Naive thymus-derived CD8-positive, alpha-beta T cell (primary cell): ENCODE measurements around the gene AGBL3. TPM values are rescaled to one million over a fixed set of nuclear protein-coding genes. Genes with fewer than 3 reads are reported as not detected.

Experiments used
- ATAC-seq, 2 donors: fragments of 150-1000 bp; cut with Tn5 transposase in 1 of 2; sonication (Bioruptor Pico), chemical (Tn5 transposase) in 1 of 2; 1 replicate in 1 of 2; 2 replicates in 1 of 2; pipeline ENCODE4 v1.10.0; 2021; ENCODE audit warnings: mild to moderate bottlenecking in 2 of 2, moderate library complexity in 2 of 2
- POLR2A ChIA-PET: fragments of 350-600 bp; sonication (Branson Sonifier 250); formaldehyde crosslinking; loops from one replicate; lab custom pipeline; 2021; ENCODE audit warnings: antibody characterized with exemption; lab: Charles Lee
- DNase-seq, 10 donors: peaks; one replicate each; pipeline versions ENCODE4 v3.0.0 to v3.0.0-alpha.2; 2020 to 2022
- H3K27ac Mint-ChIP-seq, 10 donors: one replicate each; pipeline ENCODE4 v1.8.0; 2020 to 2022; ENCODE audit warnings: mild to moderate bottlenecking in 10 of 10, mixed read lengths in 10 of 10, moderate library complexity in 4 of 10, inconsistent platforms in 1 of 10
- H3K27me3 Mint-ChIP-seq, 5 donors: one replicate each; pipeline ENCODE4 v1.8.0; 2021 to 2022; ENCODE audit warnings: mixed read lengths in 5 of 5
- H3K36me3 Mint-ChIP-seq, 3 donors: one replicate each; pipeline ENCODE4 v1.8.0; 2020 to 2022; ENCODE audit warnings: mixed read lengths in 3 of 3, mild to moderate bottlenecking in 2 of 3, inconsistent platforms in 1 of 3
- H3K4me1 Mint-ChIP-seq, 4 donors: one replicate each; pipeline ENCODE4 v1.8.0; 2021 to 2022; ENCODE audit warnings: mixed read lengths in 4 of 4
- H3K4me3 Mint-ChIP-seq, 10 donors: one replicate each; pipeline ENCODE4 v1.8.0; 2020 to 2022; ENCODE audit warnings: mild to moderate bottlenecking in 10 of 10, mixed read lengths in 10 of 10, moderate library complexity in 6 of 10, inconsistent platforms in 1 of 10
- H3K9me3 Mint-ChIP-seq, 9 donors: one replicate each; pipeline ENCODE4 v1.8.0; 2020 to 2022; ENCODE audit warnings: mixed read lengths in 9 of 9, mild to moderate bottlenecking in 3 of 9, inconsistent platforms in 1 of 9, moderate library complexity in 1 of 9
- polyA plus RNA-seq, 3 donors: library from polyadenylated mRNA; unstranded; fragments of 300-500 nt; fragmentation: Illumina TruSeq; gene quantifications; one replicate each; pipeline ENCODE4 v1.2.3, GENCODE V29; 2021
- total RNA-seq, 8 experiments: library from RNA in 2 of 8; stranded (reverse) in 2 of 8; gene quantifications; one replicate each; pipeline ENCODE4 v1.2.3 and lab custom pipeline; 2021 to 2026

Gene AGBL3
- total and polyA plus RNA-seq, 5 experiments from 2014 or later, result 1.8 to 12.7 (median 4.0) TPM

GRCh38 chr7:135088566-135088965, 102.3 kb downstream of the AGBL3 start:
- Mint-ChIP-seq H3K9me3 (peaks cover 13 to 54% (median 28%) of the 10 kb centered on the region in 9 donors), H3K27ac (no peak overlapping the region), H3K4me3 (no peak overlapping the region), H3K4me1 (no peaks in the 10 kb centered on the region), H3K27me3 (no peaks in the 10 kb centered on the region), H3K36me3 (peaks cover 12 to 45% (median 43%) of the 10 kb centered on the region in 3 donors)
- DNase-seq (no peak), ATAC-seq (no peak)
- POLR2A ChIA-PET, result no interaction called here

- no peaks in the 10 kb centered on the region for H3K27me3 Mint-ChIP-seq
- H3K4me3 Mint-ChIP-seq, result no peak overlapping the region
- DNase-seq (no peak), ATAC-seq (no peak)
- peaks cover 7 to 33% (median 24%) of the 10 kb centered on the region in 9 donors for H3K9me3 Mint-ChIP-seq
- H3K36me3 Mint-ChIP-seq, result peaks cover 16 to 43% (median 22%) of the 10 kb centered on the region in 3 donors
- H3K27ac Mint-ChIP-seq, result peak overlapping the region in 1 of 10 donors; percentile 17
- POLR2A ChIA-PET, result no interaction called here
- peaks cover 0 to 10% (median 2%) of the 10 kb centered on the region in 4 donors for H3K4me1 Mint-ChIP-seq
Measured at GRCh38 chr7:135091717-135092116, 105.4 kb downstream of the AGBL3 start.

GRCh38 chr7:135094472-135095237, 108.3 kb downstream of the AGBL3 start:
- peaks cover 0 to 18% (median 10%) of the 10 kb centered on the region in 3 donors for H3K36me3 Mint-ChIP-seq
- H3K4me1 Mint-ChIP-seq, result peaks cover 0 to 10% (median 2%) of the 10 kb centered on the region in 4 donors
- no peak overlapping the region for H3K4me3 Mint-ChIP-seq
- H3K9me3 Mint-ChIP-seq, result peaks cover 0 to 11% (median 0%) of the 10 kb centered on the region in 9 donors
- POLR2A ChIA-PET, result interaction anchor here (0.5 to 1.0 kb wide), 2 partner anchors 104 to 109 kb away, joined by 3 to 4 read pairs; partner anchors contain the start of gene AGBL3
- no peaks in the 10 kb centered on the region for H3K27me3 Mint-ChIP-seq
- no peak for ATAC-seq
- DNase-seq, result no peak
- H3K27ac Mint-ChIP-seq, result no peak overlapping the region

- Mint-ChIP-seq H3K27ac (no peak overlapping the region), H3K4me1 (peaks cover 0 to 10% (median 2%) of the 10 kb centered on the region in 4 donors), H3K9me3 (peaks cover 0 to 11% (median 0%) of the 10 kb centered on the region in 9 donors), H3K4me3 (no peak overlapping the region), H3K27me3 (no peaks in the 10 kb centered on the region), H3K36me3 (peaks cover 0 to 17% (median 9%) of the 10 kb centered on the region in 3 donors)
- ATAC-seq (no peak), DNase-seq (no peak)
- POLR2A ChIA-PET, result no interaction called here
Measured at GRCh38 chr7:135095450-135095849, 109.1 kb downstream of the AGBL3 start.

- ATAC-seq (no peak), DNase-seq (no peak)
- H3K27ac Mint-ChIP-seq, result no peak overlapping the region
- no peaks in the 10 kb centered on the region for H3K27me3 Mint-ChIP-seq
- POLR2A ChIA-PET, result no interaction called here
- no peak overlapping the region for H3K4me3 Mint-ChIP-seq
- peaks cover 4 to 12% (median 4%) of the 10 kb centered on the region in 3 donors for H3K36me3 Mint-ChIP-seq
- H3K9me3 Mint-ChIP-seq, result peaks cover 0 to 11% (median 1%) of the 10 kb centered on the region in 9 donors
- H3K4me1 Mint-ChIP-seq, result peaks cover 0 to 10% (median 2%) of the 10 kb centered on the region in 4 donors
Measured at GRCh38 chr7:135098391-135098790, 112.1 kb downstream of the AGBL3 start.

- Mint-ChIP-seq H3K27ac (peak overlapping the region in 1 of 10 donors; percentile 2), H3K36me3 (peaks cover 0 to 5% (median 4%) of the 10 kb centered on the region in 3 donors), H3K4me3 (no peak overlapping the region), H3K27me3 (no peaks in the 10 kb centered on the region), H3K4me1 (peaks cover 0 to 1% (median 0%) of the 10 kb centered on the region in 4 donors), H3K9me3 (peaks cover 0 to 11% (median 1%) of the 10 kb centered on the region in 9 donors)
- ATAC-seq (no peak), DNase-seq (no peak)
- POLR2A ChIA-PET, result no interaction called here
Measured at GRCh38 chr7:135100856-135101255, 114.5 kb downstream of the AGBL3 start.

- ATAC-seq (no peak), DNase-seq (no peak)
- peaks cover 0 to 17% (median 4%) of the 10 kb centered on the region in 3 donors for H3K36me3 Mint-ChIP-seq
- H3K4me1 Mint-ChIP-seq, result peaks cover 0 to 1% (median 0%) of the 10 kb centered on the region in 4 donors
- peaks cover 0 to 10% (median 1%) of the 10 kb centered on the region in 9 donors for H3K9me3 Mint-ChIP-seq
- POLR2A ChIA-PET, result no interaction called here
- H3K27me3 Mint-ChIP-seq, result no peaks in the 10 kb centered on the region
- H3K4me3 Mint-ChIP-seq, result no peak overlapping the region
- H3K27ac Mint-ChIP-seq, result peak overlapping the region in 2 of 10 donors; percentile 14 to 31
Measured at GRCh38 chr7:135102372-135102771, 116.1 kb downstream of the AGBL3 start.

- ATAC-seq (no peak), DNase-seq (no peak)
- Mint-ChIP-seq H3K36me3 (peaks cover 0 to 21% (median 12%) of the 10 kb centered on the region in 3 donors), H3K27me3 (no peaks in the 10 kb centered on the region), H3K4me3 (no peak overlapping the region), H3K9me3 (peaks cover 0 to 15% (median 0%) of the 10 kb centered on the region in 9 donors), H3K4me1 (peaks cover 0 to 2% (median 0%) of the 10 kb centered on the region in 4 donors), H3K27ac (no peak overlapping the region)
- POLR2A ChIA-PET, result no interaction called here
Measured at GRCh38 chr7:135109562-135109961, 123.3 kb downstream of the AGBL3 start.

GRCh38 chr7:135109976-135110375, 123.7 kb downstream of the AGBL3 start:
- POLR2A ChIA-PET, result no interaction called here
- Mint-ChIP-seq H3K27ac (no peak overlapping the region), H3K4me1 (peaks cover 0 to 5% (median 0%) of the 10 kb centered on the region in 4 donors), H3K9me3 (peaks cover 0 to 18% (median 0%) of the 10 kb centered on the region in 9 donors), H3K4me3 (no peak overlapping the region), H3K36me3 (peaks cover 0 to 21% (median 14%) of the 10 kb centered on the region in 3 donors), H3K27me3 (no peaks in the 10 kb centered on the region)
- ATAC-seq (no peak), DNase-seq (no peak)

GRCh38 chr7:135111379-135111778, 125.1 kb downstream of the AGBL3 start:
- POLR2A ChIA-PET, result no interaction called here

GRCh38 chr7:135114622-135115021, 128.3 kb downstream of the AGBL3 start:
- no peak for DNase-seq
- H3K4me1 Mint-ChIP-seq, result peaks cover 0 to 7% (median 0%) of the 10 kb centered on the region in 4 donors
- ATAC-seq, result no peak
- H3K9me3 Mint-ChIP-seq, result peaks cover 0 to 14% (median 4%) of the 10 kb centered on the region in 9 donors
- no peaks in the 10 kb centered on the region for H3K27me3 Mint-ChIP-seq
- H3K27ac Mint-ChIP-seq, result peak overlapping the region in 1 of 10 donors; percentile 35
- POLR2A ChIA-PET, result no interaction called here
- H3K4me3 Mint-ChIP-seq, result no peak overlapping the region
- peaks cover 5 to 26% (median 19%) of the 10 kb centered on the region in 3 donors for H3K36me3 Mint-ChIP-seq

More at GRCh38 chr7:135111379-135111778, 125.1 kb downstream of the AGBL3 start:
- ATAC-seq, result no peak
- Mint-ChIP-seq H3K4me1 (peaks cover 0 to 7% (median 0%) of the 10 kb centered on the region in 4 donors), H3K9me3 (peaks cover 0 to 14% (median 0%) of the 10 kb centered on the region in 9 donors), H3K36me3 (peaks cover 0 to 18% (median 17%) of the 10 kb centered on the region in 3 donors), H3K27me3 (no peaks in the 10 kb centered on the region), H3K4me3 (no peak overlapping the region), H3K27ac (no peak overlapping the region)
- no peak for DNase-seq

- POLR2A ChIA-PET, result no interaction called here
- no peaks in the 10 kb centered on the region for H3K27me3 Mint-ChIP-seq
- H3K9me3 Mint-ChIP-seq, result peaks cover 5 to 24% (median 12%) of the 10 kb centered on the region in 9 donors
- DNase-seq (no peak), ATAC-seq (no peak)
- H3K4me3 Mint-ChIP-seq, result no peak overlapping the region
- H3K4me1 Mint-ChIP-seq, result peaks cover 0 to 7% (median 0%) of the 10 kb centered on the region in 4 donors
- peaks cover 13 to 42% (median 29%) of the 10 kb centered on the region in 3 donors for H3K36me3 Mint-ChIP-seq
- no peak overlapping the region for H3K27ac Mint-ChIP-seq
Measured at GRCh38 chr7:135117096-135117495, 130.8 kb downstream of the AGBL3 start.

- Mint-ChIP-seq H3K36me3 (peaks cover 15 to 62% (median 42%) of the 10 kb centered on the region in 3 donors), H3K9me3 (peaks cover 15 to 60% (median 32%) of the 10 kb centered on the region in 9 donors), H3K27me3 (no peaks in the 10 kb centered on the region), H3K4me3 (no peak overlapping the region), H3K4me1 (peaks cover 0 to 6% (median under 1%) of the 10 kb centered on the region in 4 donors), H3K27ac (no peak overlapping the region)
- DNase-seq, result no peak
- POLR2A ChIA-PET, result no interaction called here
- no peak for ATAC-seq
Measured at GRCh38 chr7:135121868-135122267, 135.6 kb downstream of the AGBL3 start.
